ENCODE results near the gene RPRM.
"Not testable (repeated sequence)": the region's sequence is repeated elsewhere in the genome, so short reads cannot be mapped to it uniquely, and the experiment has no call there.

Gene RPRM

GRCh38 chr2:153461453-153461852, 17.1 kb downstream of the RPRM start:
- no peak for DNase-seq (ENCODE audit: extremely low read depth in 1 of 2, low read depth in 1 of 2)

DNA sequence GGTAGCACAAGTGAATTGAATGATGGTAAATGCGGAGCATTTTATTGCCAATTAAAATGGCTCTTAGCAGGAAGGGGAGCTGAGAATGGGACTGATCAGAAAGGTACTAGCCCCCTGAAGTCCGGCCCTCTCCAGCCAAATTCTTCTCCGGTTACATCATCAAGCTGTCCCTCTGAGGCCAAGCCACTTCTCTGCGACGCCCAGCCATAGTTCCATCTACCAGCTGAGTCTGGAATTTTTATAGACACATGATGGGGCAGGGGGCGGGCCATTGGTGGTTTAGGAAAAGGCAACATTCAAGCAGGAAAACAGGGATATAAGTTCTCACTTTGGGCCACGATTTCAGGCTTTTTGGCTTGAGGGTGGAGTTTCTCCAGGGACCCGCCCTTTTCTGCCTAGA, 22.7 kb downstream of the RPRM start:
- no peak for DNase-seq (ENCODE audit: extremely low read depth in 1 of 2, low read depth in 1 of 2)

GRCh38 chr2:153455403-153455802, 23.2 kb downstream of the RPRM start:
- no peak for DNase-seq (ENCODE audit: extremely low read depth in 1 of 2, low read depth in 1 of 2)

DNA sequence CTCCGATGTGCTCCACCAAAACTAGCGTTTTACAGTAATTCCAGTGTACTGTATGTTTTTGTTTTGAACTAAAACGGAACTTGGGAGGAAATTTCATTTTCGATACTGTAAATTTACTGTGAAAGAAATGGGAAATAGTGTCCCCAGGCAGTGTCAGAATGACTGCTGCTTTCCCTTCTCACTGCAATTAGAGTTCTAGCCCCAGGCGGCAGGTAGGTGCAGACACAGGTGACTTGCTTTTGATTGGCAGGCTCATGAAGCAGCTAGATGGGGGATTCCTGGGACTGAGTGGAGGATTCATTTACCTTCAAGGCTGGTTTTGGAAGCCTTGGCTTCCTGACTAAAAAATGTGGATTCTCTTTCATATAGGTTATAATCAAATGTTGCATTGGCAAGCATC, 27.0 kb downstream of the RPRM start:
- DNase-seq (ENCODE audit: extremely low read depth in 1 of 2, low read depth in 1 of 2), result no peak

GRCh38 chr2:153443106-153443505, 35.5 kb downstream of the RPRM start:
- DNase-seq (ENCODE audit: extremely low read depth in 1 of 2, low read depth in 1 of 2), result no peak

DNA sequence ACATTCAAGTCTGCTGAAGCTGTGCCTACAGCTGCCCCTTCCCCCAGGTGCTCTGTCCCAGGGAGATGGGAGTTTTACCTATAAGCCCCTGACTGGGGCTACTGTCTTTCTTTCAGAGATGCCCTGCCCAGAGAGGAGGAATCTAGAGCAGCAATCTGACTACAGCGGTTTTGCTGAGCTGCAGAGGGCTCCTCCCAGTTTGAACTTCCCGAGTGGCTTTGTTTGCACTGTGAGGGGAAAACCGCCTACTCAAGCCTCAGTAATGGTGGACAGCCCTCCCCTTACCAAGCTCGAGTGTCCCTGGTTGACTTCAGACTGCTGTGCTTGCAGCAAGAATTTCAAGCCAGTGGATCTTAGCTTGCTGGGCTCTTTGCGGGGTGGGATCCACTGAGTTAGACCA, 35.9 kb downstream of the RPRM start:
- not testable (repeated sequence) for DNase-seq (ENCODE audit: extremely low read depth in 1 of 2, low read depth in 1 of 2)

GRCh38 chr2:153440090-153440489, 38.5 kb downstream of the RPRM start:
- DNase-seq (ENCODE audit: extremely low read depth in 1 of 2, low read depth in 1 of 2), result not testable (repeated sequence)

DNA sequence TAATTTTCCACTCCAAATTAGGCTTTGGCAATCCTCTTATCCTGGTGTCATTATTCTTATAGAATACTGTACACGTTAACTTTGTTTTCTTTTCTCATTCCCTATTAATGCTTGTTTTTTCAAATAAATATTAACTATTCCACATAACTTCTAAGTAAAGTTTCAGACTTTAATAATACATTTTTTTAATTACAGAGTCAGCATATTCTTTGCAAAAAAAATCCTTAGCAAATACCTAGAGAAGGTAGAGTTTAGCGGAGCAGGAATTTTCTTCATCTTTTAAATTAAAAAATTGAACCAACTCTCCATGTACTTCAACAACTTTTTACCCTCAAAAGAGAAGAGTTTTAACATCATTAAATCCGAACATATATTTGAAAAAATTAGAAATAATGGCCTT, 45.2 kb downstream of the RPRM start:
- DNase-seq (ENCODE audit: extremely low read depth in 1 of 2, low read depth in 1 of 2), result no peak

DNA sequence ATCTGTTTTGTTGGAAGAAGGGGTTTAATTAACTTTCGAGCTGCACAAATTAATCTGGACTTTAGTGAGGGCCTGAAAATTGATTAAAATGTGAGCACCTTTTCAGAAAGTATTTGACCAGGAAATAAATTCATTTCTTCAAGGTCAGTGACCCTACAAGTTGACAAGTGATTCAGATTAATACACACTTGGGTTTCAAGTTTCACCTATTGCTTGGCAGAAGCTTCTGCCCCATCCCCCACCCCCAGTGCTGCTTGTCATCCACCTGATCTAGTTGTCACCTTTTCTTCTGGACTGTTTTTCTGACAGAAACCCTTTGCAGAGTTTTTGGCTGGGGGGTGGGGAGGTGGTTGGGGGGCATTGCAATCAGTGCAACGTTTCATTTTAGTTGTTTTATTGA, 46.2 kb downstream of the RPRM start:
- DNase-seq (ENCODE audit: extremely low read depth in 1 of 2, low read depth in 1 of 2), result no peak

DNA sequence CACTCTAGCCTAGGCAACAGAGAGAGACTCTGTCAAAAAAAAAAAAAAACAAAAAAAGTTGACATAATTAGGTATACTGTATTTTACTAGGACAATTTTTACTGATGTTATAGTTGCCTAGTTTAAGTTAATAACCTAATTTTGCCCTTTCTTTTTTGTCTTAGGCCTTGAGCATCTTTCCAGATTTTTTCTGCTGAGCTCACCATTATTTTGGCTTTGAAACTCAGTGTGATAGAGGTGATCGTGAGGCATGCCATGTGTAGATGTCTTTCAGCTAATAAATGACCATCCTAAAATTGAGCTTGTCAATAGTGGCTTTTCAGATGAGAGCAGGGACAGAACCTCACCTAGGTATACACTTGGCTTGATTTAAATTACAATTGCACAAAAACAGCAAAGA, 47.4 kb downstream of the RPRM start:
- no peak for DNase-seq (ENCODE audit: extremely low read depth in 1 of 2, low read depth in 1 of 2)
